HepG2 (cell line): ENCODE data around the gene TGFBR1. TPM values are rescaled to one million over a fixed set of nuclear protein-coding genes. Genes with fewer than 3 reads are reported as not detected.
A peak's percentile ranks its signal among the peaks of the same experiment; 100 is the strongest.

Source experiments
- BORCS8-MEF2B ChIP-seq: sonication (generic); formaldehyde crosslinking; IDR thresholded peaks from 2 replicates; pipeline ENCODE4 v1.8.0; 2022; ENCODE audit warnings: mild to moderate bottlenecking, missing genetic modification reagents
- MZF1 ChIP-seq: sonication (generic); formaldehyde crosslinking; IDR thresholded peaks from 2 replicates; pipeline ENCODE4 v1.8.1; 2023; ENCODE audit warnings: mild to moderate bottlenecking, missing genetic modification reagents, borderline replicate concordance
- PRMT3 ChIP-seq: sonication (generic); formaldehyde crosslinking; IDR thresholded peaks from 2 replicates; pipeline ENCODE4 v1.8.1; 2022; ENCODE audit warnings: low read depth, mild to moderate bottlenecking, moderate library complexity, missing genetic modification reagents, borderline replicate concordance
- RNF219 ChIP-seq: sonication (generic); formaldehyde crosslinking; IDR thresholded peaks from 2 replicates; pipeline ENCODE4 v1.5.0; 2020; ENCODE audit warnings: mild to moderate bottlenecking, missing genetic modification reagents
- SNAI1 ChIP-seq: sonication (generic); formaldehyde crosslinking; IDR thresholded peaks from 2 replicates; pipeline ENCODE4 v1.5.0; 2020; ENCODE audit warnings: mild to moderate bottlenecking, missing genetic modification reagents, borderline replicate concordance
- TP53 ChIP-seq: sonication (generic); formaldehyde crosslinking; conservative IDR thresholded peaks from 2 replicates; pipeline ENCODE4 v1.4.0; 2020; ENCODE audit warnings: missing genetic modification reagents
- TSC22D2 ChIP-seq: sonication (generic); formaldehyde crosslinking; IDR thresholded peaks from 2 replicates; pipeline ENCODE4 v1.5.1; 2020; ENCODE audit warnings: missing genetic modification reagents, mild to moderate bottlenecking, borderline replicate concordance
- YEATS2 ChIP-seq: sonication (generic); formaldehyde crosslinking; IDR thresholded peaks from 2 replicates; pipeline ENCODE4 v1.4.0; 2020; ENCODE audit warnings: missing genetic modification reagents, borderline replicate concordance
- ZNF124 ChIP-seq: sonication (generic); formaldehyde crosslinking; IDR thresholded peaks from 2 replicates; pipeline ENCODE4 v1.4.0; 2020; ENCODE audit warnings: missing genetic modification reagents
- ZNF160 ChIP-seq: sonication (generic); formaldehyde crosslinking; IDR thresholded peaks from 2 replicates; pipeline ENCODE4 v1.8.0; 2022; ENCODE audit warnings: mild to moderate bottlenecking, inconsistent platforms, missing genetic modification reagents
- ZNF367 ChIP-seq: sonication (generic); formaldehyde crosslinking; IDR thresholded peaks from 2 replicates; pipeline ENCODE4 v1.4.0; 2020; ENCODE audit warnings: missing genetic modification reagents, borderline replicate concordance
- ZNF724P ChIP-seq: sonication (generic); formaldehyde crosslinking; IDR thresholded peaks from 2 replicates; pipeline ENCODE4 v1.8.0; 2022; ENCODE audit warnings: missing genetic modification reagents, borderline replicate concordance
- ZSCAN12 ChIP-seq: sonication (generic); formaldehyde crosslinking; IDR thresholded peaks from 2 replicates; pipeline ENCODE4 v1.9.0; 2021; ENCODE audit warnings: mild to moderate bottlenecking, missing genetic modification reagents
- polyA plus RNA-seq, 8 experiments: library from polyadenylated mRNA; depleted of rRNA in 3 of 8; stranded (reverse) in 7 of 8; unstranded in 1 of 8; fragments of >200 nt; fragmentation: Illumina TruSeq in 4 of 8; extraction: Trizol in 4 of 8; gene quantifications; 2 replicates each; pipeline versions ENCODE4 v1.2.1 to v1.2.3, GENCODE V29; 2011 to 2016; ENCODE audit warnings: low read depth in 4 of 8, missing spikeins in 1 of 8, mixed read lengths in 1 of 8; ENCODE audit not compliant: insufficient read depth in 1 of 8
- total RNA-seq, 5 experiments: library from RNA; depleted of rRNA; stranded (reverse); fragments of >200 nt; fragmentation: Illumina TruSeq; extraction: Trizol; gene quantifications; 2 replicates each; pipeline ENCODE4 v1.2.3, GENCODE V29; 2016; ENCODE audit warnings: low read depth in 1 of 5
- TF ChIP-seq, protein P1 (sequence below): sonication (generic); formaldehyde crosslinking; IDR thresholded peaks from 2 replicates; pipeline ENCODE4 v1.4.0; 2020; ENCODE audit warnings: mild to moderate bottlenecking, low read depth, missing genetic modification reagents
- TF ChIP-seq, protein P2 (sequence below): sonication (generic); formaldehyde crosslinking; IDR thresholded peaks from 2 replicates; pipeline ENCODE4 v1.5.0; 2020; ENCODE audit warnings: mild to moderate bottlenecking, missing genetic modification reagents, moderate library complexity
- TF ChIP-seq, protein P3 (sequence below): sonication (generic); formaldehyde crosslinking; IDR thresholded peaks from 2 replicates; pipeline ENCODE4 v1.8.0; 2022; ENCODE audit warnings: mild to moderate bottlenecking, missing genetic modification reagents; ENCODE audit not compliant: insufficient replicate concordance
- TF ChIP-seq, protein P4 (sequence below): sonication (generic); formaldehyde crosslinking; IDR thresholded peaks from 2 replicates; pipeline ENCODE4 v1.8.0; 2022; ENCODE audit warnings: mild to moderate bottlenecking, missing genetic modification reagents, borderline replicate concordance

The TGFBR1 gene
- total and polyA plus RNA-seq, 2 of the 13 experiments (the other 11 are each of a cell fraction or from before 2014, with no cell fraction given) = 16.8 to 23.9 TPM

DNA sequence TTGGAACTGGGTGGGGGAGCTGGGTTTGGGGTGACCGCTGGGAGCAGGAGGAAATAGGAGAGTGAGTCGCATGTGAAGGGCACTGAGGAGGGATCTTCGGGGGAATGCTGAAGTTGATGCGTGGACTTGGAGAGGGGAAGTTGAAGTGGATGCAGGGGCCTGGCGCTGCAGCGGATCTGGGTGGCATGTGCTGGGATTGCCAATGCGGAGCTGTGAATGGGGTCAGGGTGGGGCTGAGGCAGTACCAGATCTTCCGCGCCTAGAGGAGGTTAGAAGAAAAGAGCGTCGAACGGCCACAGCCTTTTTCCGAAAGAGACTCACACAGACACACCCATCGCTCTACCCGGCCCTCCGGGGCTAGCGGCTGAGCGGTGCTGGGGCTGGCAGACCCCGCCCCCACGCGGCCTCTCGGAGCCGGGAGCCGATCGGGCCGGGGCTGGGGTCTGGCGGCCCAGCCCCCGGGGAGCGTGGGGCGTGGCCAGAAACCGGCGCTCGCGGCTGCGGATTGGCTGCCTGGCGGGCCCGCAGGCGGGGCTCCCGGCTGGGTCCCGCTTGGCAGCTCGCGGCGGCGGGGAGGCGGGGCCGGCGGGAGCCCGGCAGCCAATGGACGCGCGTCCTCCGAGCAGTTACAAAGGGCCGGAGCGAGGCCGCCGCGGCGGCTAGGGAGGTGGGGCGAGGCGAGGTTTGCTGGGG is at the start of gene TGFBR1 (continued):
- TF ChIP-seq TP53 (CRISPR knock-in tag) = 0 out of 2 replicates have a peak, but pooled peaks have one; percentile 56
- TF ChIP-seq YEATS2 (CRISPR knock-in tag) = 0 out of 2 replicates have a peak, but pooled peaks have one; percentile 20
- TF ChIP-seq, protein P1, sequence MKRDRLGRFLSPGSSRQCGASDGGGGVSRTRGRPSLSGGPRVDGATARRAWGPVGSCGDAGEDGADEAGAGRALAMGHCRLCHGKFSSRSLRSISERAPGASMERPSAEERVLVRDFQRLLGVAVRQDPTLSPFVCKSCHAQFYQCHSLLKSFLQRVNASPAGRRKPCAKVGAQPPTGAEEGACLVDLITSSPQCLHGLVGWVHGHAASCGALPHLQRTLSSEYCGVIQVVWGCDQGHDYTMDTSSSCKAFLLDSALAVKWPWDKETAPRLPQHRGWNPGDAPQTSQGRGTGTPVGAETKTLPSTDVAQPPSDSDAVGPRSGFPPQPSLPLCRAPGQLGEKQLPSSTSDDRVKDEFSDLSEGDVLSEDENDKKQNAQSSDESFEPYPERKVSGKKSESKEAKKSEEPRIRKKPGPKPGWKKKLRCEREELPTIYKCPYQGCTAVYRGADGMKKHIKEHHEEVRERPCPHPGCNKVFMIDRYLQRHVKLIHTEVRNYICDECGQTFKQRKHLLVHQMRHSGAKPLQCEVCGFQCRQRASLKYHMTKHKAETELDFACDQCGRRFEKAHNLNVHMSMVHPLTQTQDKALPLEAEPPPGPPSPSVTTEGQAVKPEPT (CRISPR knock-in tag) = no peak
- TF ChIP-seq MZF1 (CRISPR knock-in tag) = no peak
- no peak for TF ChIP-seq ZSCAN12 (CRISPR knock-in tag)
- TF ChIP-seq ZNF160 = 0 out of 2 replicates have a peak, but pooled peaks have one; percentile 32
- TF ChIP-seq ZNF724P = no peak
- TF ChIP-seq, protein P2, sequence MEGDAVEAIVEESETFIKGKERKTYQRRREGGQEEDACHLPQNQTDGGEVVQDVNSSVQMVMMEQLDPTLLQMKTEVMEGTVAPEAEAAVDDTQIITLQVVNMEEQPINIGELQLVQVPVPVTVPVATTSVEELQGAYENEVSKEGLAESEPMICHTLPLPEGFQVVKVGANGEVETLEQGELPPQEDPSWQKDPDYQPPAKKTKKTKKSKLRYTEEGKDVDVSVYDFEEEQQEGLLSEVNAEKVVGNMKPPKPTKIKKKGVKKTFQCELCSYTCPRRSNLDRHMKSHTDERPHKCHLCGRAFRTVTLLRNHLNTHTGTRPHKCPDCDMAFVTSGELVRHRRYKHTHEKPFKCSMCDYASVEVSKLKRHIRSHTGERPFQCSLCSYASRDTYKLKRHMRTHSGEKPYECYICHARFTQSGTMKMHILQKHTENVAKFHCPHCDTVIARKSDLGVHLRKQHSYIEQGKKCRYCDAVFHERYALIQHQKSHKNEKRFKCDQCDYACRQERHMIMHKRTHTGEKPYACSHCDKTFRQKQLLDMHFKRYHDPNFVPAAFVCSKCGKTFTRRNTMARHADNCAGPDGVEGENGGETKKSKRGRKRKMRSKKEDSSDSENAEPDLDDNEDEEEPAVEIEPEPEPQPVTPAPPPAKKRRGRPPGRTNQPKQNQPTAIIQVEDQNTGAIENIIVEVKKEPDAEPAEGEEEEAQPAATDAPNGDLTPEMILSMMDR (CRISPR knock-in tag) = peak; percentile 21; the same call in 1 of the 2 replicates
- no peak for TF ChIP-seq RNF219
- 0 out of 2 replicates have a peak, but pooled peaks have one; percentile 34 for TF ChIP-seq ZNF367 (CRISPR knock-in tag)
- TF ChIP-seq TSC22D2 = no peak
- no peak for TF ChIP-seq ZNF124
- no peak for TF ChIP-seq SNAI1 (CRISPR knock-in tag)
- no peak for TF ChIP-seq PRMT3 (CRISPR knock-in tag)
- TF ChIP-seq, protein P3, sequence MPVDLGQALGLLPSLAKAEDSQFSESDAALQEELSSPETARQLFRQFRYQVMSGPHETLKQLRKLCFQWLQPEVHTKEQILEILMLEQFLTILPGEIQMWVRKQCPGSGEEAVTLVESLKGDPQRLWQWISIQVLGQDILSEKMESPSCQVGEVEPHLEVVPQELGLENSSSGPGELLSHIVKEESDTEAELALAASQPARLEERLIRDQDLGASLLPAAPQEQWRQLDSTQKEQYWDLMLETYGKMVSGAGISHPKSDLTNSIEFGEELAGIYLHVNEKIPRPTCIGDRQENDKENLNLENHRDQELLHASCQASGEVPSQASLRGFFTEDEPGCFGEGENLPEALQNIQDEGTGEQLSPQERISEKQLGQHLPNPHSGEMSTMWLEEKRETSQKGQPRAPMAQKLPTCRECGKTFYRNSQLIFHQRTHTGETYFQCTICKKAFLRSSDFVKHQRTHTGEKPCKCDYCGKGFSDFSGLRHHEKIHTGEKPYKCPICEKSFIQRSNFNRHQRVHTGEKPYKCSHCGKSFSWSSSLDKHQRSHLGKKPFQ (CRISPR knock-in tag) = no peak
- no peak for TF ChIP-seq BORCS8-MEF2B (CRISPR knock-in tag)
- TF ChIP-seq, protein P4, sequence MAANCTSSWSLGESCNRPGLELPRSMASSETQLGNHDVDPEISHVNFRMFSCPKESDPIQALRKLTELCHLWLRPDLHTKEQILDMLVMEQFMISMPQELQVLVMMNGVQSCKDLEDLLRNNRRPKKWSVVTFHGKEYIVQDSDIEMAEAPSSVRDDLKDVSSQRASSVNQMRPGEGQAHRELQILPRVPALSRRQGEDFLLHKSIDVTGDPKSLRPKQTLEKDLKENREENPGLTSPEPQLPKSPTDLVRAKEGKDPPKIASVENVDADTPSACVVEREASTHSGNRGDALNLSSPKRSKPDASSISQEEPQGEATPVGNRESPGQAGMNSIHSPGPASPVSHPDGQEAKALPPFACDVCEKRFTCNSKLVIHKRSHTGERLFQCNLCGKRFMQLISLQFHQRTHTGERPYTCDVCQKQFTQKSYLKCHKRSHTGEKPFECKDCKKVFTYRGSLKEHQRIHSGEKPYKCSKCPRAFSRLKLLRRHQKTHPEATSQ (CRISPR knock-in tag) = 0 out of 2 replicates have a peak, but pooled peaks have one; percentile 29
